ENCODE measurements around the gene LRRC8A. TPM values are rescaled to one million over a fixed set of nuclear protein-coding genes. Genes with fewer than 3 reads are reported as not detected.

LRRC8A gene
- total and polyA plus RNA-seq, 12 donors = 13.2 to 45.1 (median 19.6) TPM

DNA sequence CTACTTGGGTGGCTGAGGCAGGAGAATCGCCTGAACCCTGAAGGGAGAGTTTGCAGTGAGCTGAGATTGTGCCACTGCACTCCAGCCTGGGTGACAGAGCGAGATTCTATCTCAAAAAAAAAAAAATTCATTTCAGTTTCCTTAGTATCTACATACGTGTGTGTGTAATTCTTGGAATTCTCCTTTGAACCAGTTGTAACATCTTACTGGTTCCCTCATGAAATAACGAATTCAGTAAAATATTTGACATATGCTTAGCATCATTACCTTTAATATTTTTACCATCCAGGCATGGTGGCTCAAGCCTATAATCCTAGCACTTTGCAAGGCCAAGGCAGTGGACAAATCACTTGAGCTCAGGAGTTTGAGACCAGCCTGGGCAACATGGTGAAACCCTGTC is 47.6 kb downstream of the LRRC8A start:
- WGBS, 2 donors = 90% methylated on average over 4 of the region's 4 CpGs
- Histone ChIP-seq H3K4me1 (peaks cover 0 to 8% (median 4%) of the 10 kb centered on the region in 9 donors), H3K27ac (no peak overlapping the region), H3K9me3 (no peaks in the 10 kb centered on the region), H3K4me3 (no peak overlapping the region), H3K36me3 (peaks cover 0 to 15% (median 0%) of the 10 kb centered on the region in 9 donors), H3K27me3 (no peaks in the 10 kb centered on the region)
- TF ChIP-seq, protein P1, sequence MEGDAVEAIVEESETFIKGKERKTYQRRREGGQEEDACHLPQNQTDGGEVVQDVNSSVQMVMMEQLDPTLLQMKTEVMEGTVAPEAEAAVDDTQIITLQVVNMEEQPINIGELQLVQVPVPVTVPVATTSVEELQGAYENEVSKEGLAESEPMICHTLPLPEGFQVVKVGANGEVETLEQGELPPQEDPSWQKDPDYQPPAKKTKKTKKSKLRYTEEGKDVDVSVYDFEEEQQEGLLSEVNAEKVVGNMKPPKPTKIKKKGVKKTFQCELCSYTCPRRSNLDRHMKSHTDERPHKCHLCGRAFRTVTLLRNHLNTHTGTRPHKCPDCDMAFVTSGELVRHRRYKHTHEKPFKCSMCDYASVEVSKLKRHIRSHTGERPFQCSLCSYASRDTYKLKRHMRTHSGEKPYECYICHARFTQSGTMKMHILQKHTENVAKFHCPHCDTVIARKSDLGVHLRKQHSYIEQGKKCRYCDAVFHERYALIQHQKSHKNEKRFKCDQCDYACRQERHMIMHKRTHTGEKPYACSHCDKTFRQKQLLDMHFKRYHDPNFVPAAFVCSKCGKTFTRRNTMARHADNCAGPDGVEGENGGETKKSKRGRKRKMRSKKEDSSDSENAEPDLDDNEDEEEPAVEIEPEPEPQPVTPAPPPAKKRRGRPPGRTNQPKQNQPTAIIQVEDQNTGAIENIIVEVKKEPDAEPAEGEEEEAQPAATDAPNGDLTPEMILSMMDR (IDR thresholded peaks at IDR 0.05) = no peak
- intact Hi-C loops (cut with DNase I) = loop anchor here in 3 of 10 donors (2.0 to 5.0 kb wide), 2 partner anchors 47 to 67 kb away; partner anchors contain the start of genes KYAT1 (in 2 of the 3) and LRRC8A (in 2 of the 3)
- DNase-seq = no peak
- ATAC-seq = no peak

DNA sequence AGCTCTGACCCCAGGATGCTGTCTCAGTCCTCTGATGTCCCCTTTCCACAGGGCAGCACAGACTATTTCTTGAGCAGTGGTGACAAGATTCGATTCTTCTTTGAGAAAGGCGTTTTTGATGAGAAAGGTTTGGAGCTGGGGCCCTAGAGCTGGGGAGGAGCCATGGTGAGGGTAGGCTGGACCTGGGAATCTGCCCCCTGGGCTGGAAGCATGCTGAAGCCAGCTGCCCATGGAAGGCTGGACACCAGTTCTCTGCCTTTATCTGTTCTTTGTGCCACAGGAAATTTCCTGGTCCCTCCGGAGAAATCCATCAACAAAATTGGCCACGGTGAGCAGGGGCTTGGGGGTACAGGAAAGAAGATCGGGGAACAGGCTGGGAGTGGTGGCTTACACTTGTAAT is 51.8 kb downstream of the LRRC8A start:
- no peak overlapping the region for H3K4me3 ChIP-seq
- intact Hi-C loops (cut with DNase I) = no loop called here
- H3K4me1 ChIP-seq = no peaks in the 10 kb centered on the region
- H3K36me3 ChIP-seq = peaks cover 0 to 40% (median 0%) of the 10 kb centered on the region in 9 donors
- no peaks in the 10 kb centered on the region for H3K27me3 ChIP-seq
- H3K27ac ChIP-seq = no peak overlapping the region
- WGBS, 2 donors = 85 to 87% methylated on average over 5 of the region's 5 CpGs
- H3K9me3 ChIP-seq = no peaks in the 10 kb centered on the region
- ATAC-seq = no peak
- no peak for DNase-seq
- TF ChIP-seq, protein P1 (IDR thresholded peaks at IDR 0.05) = no peak

GRCh38 chr9:128936171-128936865 is 54.4 kb downstream of the LRRC8A start:
- ATAC-seq (no peak), DNase-seq (no peak)
- no peak overlapping the region for H3K27ac ChIP-seq
- H3K27me3 ChIP-seq = no peaks in the 10 kb centered on the region
- H3K9me3 ChIP-seq = no peaks in the 10 kb centered on the region
- intact Hi-C loops (cut with DNase I) = no loop called here
- 92 to 93% methylated on average over 11 of the region's 11 CpGs for WGBS, 2 donors
- peaks cover 3 to 15% (median 12%) of the 10 kb centered on the region in 9 donors for H3K4me1 ChIP-seq
- H3K36me3 ChIP-seq = peaks cover 0 to 41% (median 0%) of the 10 kb centered on the region in 9 donors
- H3K4me3 ChIP-seq = no peak overlapping the region
- TF ChIP-seq, protein P1 (IDR thresholded peaks at IDR 0.05) = no peak

GRCh38 chr9:128937310-128938165 is 55.6 kb downstream of the LRRC8A start:
- H3K4me1 ChIP-seq = peaks cover 3 to 27% (median 24%) of the 10 kb centered on the region in 9 donors
- DNase-seq (no peak), ATAC-seq (no peak)
- 93 to 96% methylated on average over 9 of the region's 9 CpGs for whole genome bisulfite sequencing, 2 donors
- no peak overlapping the region for H3K27ac ChIP-seq
- no peaks in the 10 kb centered on the region for H3K27me3 ChIP-seq
- H3K36me3 ChIP-seq = peaks cover 0 to 50% (median 0%) of the 10 kb centered on the region in 9 donors
- TF ChIP-seq, protein P1 (IDR thresholded peaks at IDR 0.05) = no peak
- intact Hi-C loops (cut with DNase I) = no loop called here
- no peaks in the 10 kb centered on the region for H3K9me3 ChIP-seq
- H3K4me3 ChIP-seq = no peak overlapping the region
